Spleen (tissue), 11 donors: ENCODE measurements around the gene TRIM33. TPM values are rescaled to one million over a fixed set of nuclear protein-coding genes. Genes with fewer than 3 reads are reported as not detected.

Source experiments
- DNase-seq: peaks from one replicate; pipeline ENCODE4 v3.0.0-alpha.2; 2020
- H3K27ac ChIP-seq, 8 donors: fragments of 200-600 bp; sonication (generic) in 7 of 8; 1 replicate in 4 of 8; 2 replicates in 4 of 8; pipeline versions ENCODE4 v1.5.0 to v1.8.0; 2016 to 2021; ENCODE audit warnings: inconsistent platforms in 4 of 8, mild to moderate bottlenecking in 4 of 8, moderate library complexity in 1 of 8
- H3K27me3 ChIP-seq, 7 donors: fragments of 200-600 bp; sonication (generic) in 6 of 7; replicated peaks in 1 of 7; 1 replicate in 4 of 7; 2 replicates in 3 of 7; pipeline versions ENCODE4 v1.5.0 to v1.8.0; 2016 to 2021; ENCODE audit warnings: inconsistent platforms in 3 of 7, mild to moderate bottlenecking in 1 of 7
- H3K36me3 ChIP-seq, 6 donors: fragments of 200-600 bp; sonication (generic) in 5 of 6; 1 replicate in 4 of 6; 2 replicates in 2 of 6; pipeline versions ENCODE4 v1.5.0 to v1.8.0; 2016 to 2021; ENCODE audit warnings: inconsistent platforms in 2 of 6
- H3K4me1 ChIP-seq, 6 donors: fragments of 200-600 bp; sonication (generic) in 5 of 6; 1 replicate in 3 of 6; 2 replicates in 3 of 6; pipeline versions ENCODE4 v1.5.0 to v1.8.0; 2016 to 2021; ENCODE audit warnings: inconsistent platforms in 3 of 6
- H3K4me3 ChIP-seq, 8 donors: fragments of 200-600 bp; sonication (generic) in 7 of 8; 1 replicate in 4 of 8; 2 replicates in 4 of 8; pipeline versions ENCODE4 v1.5.0 to v1.8.0; 2016 to 2021; ENCODE audit warnings: inconsistent platforms in 4 of 8, mild to moderate bottlenecking in 4 of 8, moderate library complexity in 2 of 8
- H3K9me3 ChIP-seq, 8 donors: fragments of 200-600 bp; sonication (generic) in 7 of 8; 1 replicate in 4 of 8; 2 replicates in 4 of 8; pipeline versions ENCODE4 v1.5.0 to v1.8.0; 2016 to 2021; ENCODE audit warnings: inconsistent platforms in 4 of 8
- POLR2A ChIP-seq, 3 donors: fragments of 450-650 bp; IDR thresholded peaks; one replicate each; pipeline ENCODE4 v1.5.1; 2017; ENCODE audit warnings: antibody characterized with exemption in 3 of 3, mild to moderate bottlenecking in 1 of 3
- POLR2AphosphoS5 ChIP-seq, 3 donors: sonication (generic); formaldehyde crosslinking; IDR thresholded peaks; one replicate each; pipeline ENCODE4 v1.5.1; 2017; ENCODE audit warnings: antibody characterized with exemption in 3 of 3
- WGBS, 5 donors: extraction: QIAGEN DNeasy Blood & Tissue Kit in 3 of 5; methylation state at CpG; one replicate each; pipeline versions ENCODE4 v1.1.5 to v1.1.7; 2013 to 2018; 5-methylcytosine and 5-hydroxymethylcytosine counted together
- intact Hi-C: fragments of 100-400 bp; cut with DNase I; formaldehyde crosslinking; loops from one replicate; pipeline ENCODE4 v1.15.0; 2023; ENCODE audit warnings: low total_unique reads
- polyA plus RNA-seq, 3 donors: library from polyadenylated mRNA; stranded (reverse); fragments of 200-250 nt; gene quantifications; one replicate each; pipeline ENCODE4 v1.2.1, GENCODE V29; 2013
- total RNA-seq, 7 donors: library from RNA; depleted of rRNA in 3 of 7; stranded (reverse); fragments of >200 nt in 3 of 7; fragmentation: NEBNext Ultra II Directional in 4 of 7; extraction: Animal tissue kit (Norgen Biotek cat#: 25700) in 4 of 7; gene quantifications; one replicate each; pipeline versions ENCODE4 v1.1.0 to v1.2.1, GENCODE V29; 2016 to 2021
- TF ChIP-seq, protein P1 (sequence below), 11 experiments: fragments of 200-600 bp in 7 of 11; fragments of 450-650 bp in 4 of 11; sonication (generic) in 4 of 11; IDR thresholded peaks in 8 of 11; conservative IDR thresholded peaks in 3 of 11; 1 replicate in 7 of 11; 2 replicates in 4 of 11; pipeline versions ENCODE4 v1.4.0 to v1.8.0; 2016 to 2021; ENCODE audit warnings: antibody characterized with exemption in 11 of 11, inconsistent platforms in 4 of 11, mild to moderate bottlenecking in 1 of 11
- donor health status: healthy with polysubstance abuse.
- donor health status: DM: no; HTN: no; CAD: no; lungs with moderate emphysema.
- donor health status: DM: no; HTN: no; CAD: no.
- donor health status: Bipolar disorder and iron deficiency.
- donor health status: healthy.
- donor health status: DM: no; HTN: no; CAD: no.
- donor health status: DM: yes; HTN: yes; CAD: no.

Gene TRIM33
- total and polyA plus RNA-seq, 10 donors, result 8.9 to 59.4 (median 42.2) TPM

GRCh38 chr1:114441332-114441731 lies 69.7 kb downstream of the TRIM33 start:
- H3K9me3 ChIP-seq, result no peaks in the 10 kb centered on the region
- DNase-seq, result no peak
- peaks cover 0 to 71% (median 7%) of the 10 kb centered on the region in 6 donors for H3K36me3 ChIP-seq
- TF ChIP-seq POLR2A (IDR thresholded peaks at IDR 0.05), result no peak
- TF ChIP-seq, protein P1, sequence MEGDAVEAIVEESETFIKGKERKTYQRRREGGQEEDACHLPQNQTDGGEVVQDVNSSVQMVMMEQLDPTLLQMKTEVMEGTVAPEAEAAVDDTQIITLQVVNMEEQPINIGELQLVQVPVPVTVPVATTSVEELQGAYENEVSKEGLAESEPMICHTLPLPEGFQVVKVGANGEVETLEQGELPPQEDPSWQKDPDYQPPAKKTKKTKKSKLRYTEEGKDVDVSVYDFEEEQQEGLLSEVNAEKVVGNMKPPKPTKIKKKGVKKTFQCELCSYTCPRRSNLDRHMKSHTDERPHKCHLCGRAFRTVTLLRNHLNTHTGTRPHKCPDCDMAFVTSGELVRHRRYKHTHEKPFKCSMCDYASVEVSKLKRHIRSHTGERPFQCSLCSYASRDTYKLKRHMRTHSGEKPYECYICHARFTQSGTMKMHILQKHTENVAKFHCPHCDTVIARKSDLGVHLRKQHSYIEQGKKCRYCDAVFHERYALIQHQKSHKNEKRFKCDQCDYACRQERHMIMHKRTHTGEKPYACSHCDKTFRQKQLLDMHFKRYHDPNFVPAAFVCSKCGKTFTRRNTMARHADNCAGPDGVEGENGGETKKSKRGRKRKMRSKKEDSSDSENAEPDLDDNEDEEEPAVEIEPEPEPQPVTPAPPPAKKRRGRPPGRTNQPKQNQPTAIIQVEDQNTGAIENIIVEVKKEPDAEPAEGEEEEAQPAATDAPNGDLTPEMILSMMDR (IDR thresholded peaks at IDR 0.05 in 8 of 11, conservative IDR thresholded peaks at IDR 0.05 in 3 of 11), result no peak
- no peak for TF ChIP-seq POLR2AphosphoS5 (IDR thresholded peaks at IDR 0.05)
- no peak overlapping the region for H3K4me3 ChIP-seq
- no peaks in the 10 kb centered on the region for H3K27me3 ChIP-seq
- intact Hi-C loops, result no loop called here
- H3K27ac ChIP-seq, result no peak overlapping the region
- WGBS, 5 donors, result 94 to 98% (median 95%) methylated on average over 3 of the region's 3 CpGs
- H3K4me1 ChIP-seq, result peaks cover 0 to 10% (median 0%) of the 10 kb centered on the region in 6 donors

GRCh38 chr1:114439369-114439768 lies 71.6 kb downstream of the TRIM33 start:
- Histone ChIP-seq H3K27me3 (no peaks in the 10 kb centered on the region), H3K36me3 (peaks cover 0 to 54% (median 7%) of the 10 kb centered on the region in 6 donors), H3K4me1 (no peaks in the 10 kb centered on the region), H3K27ac (no peak overlapping the region), H3K4me3 (no peak overlapping the region), H3K9me3 (no peaks in the 10 kb centered on the region)
- TF ChIP-seq POLR2A (IDR thresholded peaks at IDR 0.05), result no peak
- TF ChIP-seq, protein P1 (IDR thresholded peaks at IDR 0.05 in 8 of 11, conservative IDR thresholded peaks at IDR 0.05 in 3 of 11), result no peak
- TF ChIP-seq POLR2AphosphoS5 (IDR thresholded peaks at IDR 0.05), result no peak
- WGBS, 5 donors, result 82 to 97% (median 95%) methylated on average over 4 of the region's 4 CpGs
- intact Hi-C loops, result no loop called here
- DNase-seq, result no peak

DNA sequence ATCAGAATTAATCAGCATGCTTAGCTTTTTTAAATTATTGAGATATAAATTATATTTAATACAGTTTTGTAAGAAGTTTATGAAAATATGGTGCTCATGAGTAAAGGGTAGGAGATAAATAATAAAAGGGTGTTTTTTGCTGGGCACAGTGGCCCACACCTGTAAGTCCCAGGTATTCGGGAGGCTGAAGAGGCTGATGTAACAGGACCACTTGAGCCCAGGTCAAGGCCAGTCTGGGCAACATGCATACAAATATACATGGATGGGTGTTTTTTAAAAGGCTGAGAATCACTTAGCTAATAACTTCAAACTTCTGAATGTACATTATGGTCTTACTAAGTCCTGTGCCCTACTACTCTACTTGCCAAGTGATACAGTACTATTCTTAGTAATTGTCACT lies 73.2 kb downstream of the TRIM33 start:
- Histone ChIP-seq H3K27me3 (no peaks in the 10 kb centered on the region), H3K4me1 (no peaks in the 10 kb centered on the region), H3K36me3 (peaks cover 0 to 47% (median 7%) of the 10 kb centered on the region in 6 donors), H3K9me3 (no peaks in the 10 kb centered on the region), H3K4me3 (no peak overlapping the region), H3K27ac (no peak overlapping the region)
- no peak for DNase-seq
- TF ChIP-seq POLR2AphosphoS5 (IDR thresholded peaks at IDR 0.05), result no peak
- TF ChIP-seq, protein P1 (IDR thresholded peaks at IDR 0.05 in 8 of 11, conservative IDR thresholded peaks at IDR 0.05 in 3 of 11), result no peak
- TF ChIP-seq POLR2A (IDR thresholded peaks at IDR 0.05), result no peak
- WGBS, 5 donors, result 69 to 96% (median 84%) methylated on average over 1 of the region's 1 CpG
- intact Hi-C loops, result no loop called here

- TF ChIP-seq POLR2AphosphoS5 (IDR thresholded peaks at IDR 0.05) (no peak), POLR2A (IDR thresholded peaks at IDR 0.05) (no peak)
- TF ChIP-seq, protein P1 (IDR thresholded peaks at IDR 0.05 in 8 of 11, conservative IDR thresholded peaks at IDR 0.05 in 3 of 11), result no peak
- H3K4me1 ChIP-seq, result no peaks in the 10 kb centered on the region
- no peak overlapping the region for H3K4me3 ChIP-seq
- WGBS, 5 donors, result 96 to 99% (median 98%) methylated on average over 3 of the region's 3 CpGs
- H3K9me3 ChIP-seq, result no peaks in the 10 kb centered on the region
- no peak overlapping the region for H3K27ac ChIP-seq
- no peak for DNase-seq
- H3K36me3 ChIP-seq, result peaks cover 0 to 50% (median 7%) of the 10 kb centered on the region in 6 donors
- intact Hi-C loops, result no loop called here
- H3K27me3 ChIP-seq, result no peaks in the 10 kb centered on the region
These were observed 74.2 kb downstream of the TRIM33 start for GRCh38 chr1:114436799-114437198.
